Superior temporal gyrus (tissue), 1 donor: Measurements from ENCODE around the gene RNF41.
A peak's percentile ranks its signal among the peaks of the same experiment; 100 is the strongest.
"Not testable (repeated sequence)": the region's sequence is repeated elsewhere in the genome, so short reads cannot be mapped to it uniquely, and the experiment has no call there.

Source experiments
- DNase-seq: peaks from one replicate; pipeline ENCODE4 v3.0.0-alpha.2; 2016; ENCODE audit errors: extremely low spot score

RNF41 gene

GRCh38 chr12:56165369-56165768 is 56.4 kb downstream of the RNF41 start:
- no peak for DNase-seq

- no peak for DNase-seq
These were observed 57.4 kb downstream of the RNF41 start for GRCh38 chr12:56164345-56164729.

- no peak for DNase-seq
These were observed 58.0 kb downstream of the RNF41 start for GRCh38 chr12:56163533-56164344.

GRCh38 chr12:56162468-56163290 is 59.0 kb downstream of the RNF41 start:
- no peak for DNase-seq

GRCh38 chr12:56161690-56162351 is 59.9 kb downstream of the RNF41 start:
- peak; percentile 12 for DNase-seq

- no peak for DNase-seq
These were observed 60.6 kb downstream of the RNF41 start for GRCh38 chr12:56160894-56161689.

GRCh38 chr12:56160193-56160763 is 61.4 kb downstream of the RNF41 start:
- DNase-seq = no peak

GRCh38 chr12:56159482-56160192 is 62.1 kb downstream of the RNF41 start:
- no peak for DNase-seq

GRCh38 chr12:56158926-56159461 is 62.7 kb downstream of the RNF41 start:
- peak; percentile 50 for DNase-seq

GRCh38 chr12:56158029-56158925 is 63.4 kb downstream of the RNF41 start, which contains the start of gene MYL6:
TSS of gene MYL6 (plus strand) at chr12:56158359. CDS start at chr12:56158402, 43 bp downstream.
- DNase-seq = peak; percentile 99

- peak; percentile 60 for DNase-seq
These were observed 64.3 kb downstream of the RNF41 start for GRCh38 chr12:56157201-56158028.

- not testable (repeated sequence) for DNase-seq
These were observed 65.1 kb downstream of the RNF41 start for GRCh38 chr12:56156464-56157200.

GRCh38 chr12:56155256-56155845 is 66.4 kb downstream of the RNF41 start:
- no peak for DNase-seq

GRCh38 chr12:56154818-56155217 is 66.9 kb downstream of the RNF41 start:
- no peak for DNase-seq

- DNase-seq = no peak
These were observed 67.4 kb downstream of the RNF41 start for GRCh38 chr12:56154246-56154771.

GRCh38 chr12:56153678-56154065 is 68.0 kb downstream of the RNF41 start:
- DNase-seq = no peak
